Measurements from ENCODE around the gene MEAF6.
A peak's percentile ranks its signal among the peaks of the same experiment; 100 is the strongest.
"Not testable (repeated sequence)": the region's sequence is repeated elsewhere in the genome, so short reads cannot be mapped to it uniquely, and the experiment has no call there.

Gene MEAF6

GRCh38 chr1:37514350-37515184 is at the start of gene MEAF6:
TSS of gene MEAF6 (minus strand) at chr1:37514766. CDS start at chr1:37514746, 20 bp downstream.
- peak; percentile 82 for DNase-seq

GRCh38 chr1:37562984-37563383 is 48.4 kb upstream of the MEAF6 start:
- DNase-seq, result no peak

GRCh38 chr1:37561133-37562132 is 46.9 kb upstream of the MEAF6 start:
- DNase-seq, result peak; percentile 23

- DNase-seq, result no peak
These were observed 46.0 kb upstream of the MEAF6 start for GRCh38 chr1:37560401-37561132.

- not testable (repeated sequence) for DNase-seq
These were observed 45.4 kb upstream of the MEAF6 start for GRCh38 chr1:37559957-37560379.

- no peak for DNase-seq
These were observed 44.5 kb upstream of the MEAF6 start for GRCh38 chr1:37559080-37559479.

- DNase-seq, result no peak
These were observed 43.8 kb upstream of the MEAF6 start for GRCh38 chr1:37558411-37558810.

- no peak for DNase-seq
These were observed 42.8 kb upstream of the MEAF6 start for GRCh38 chr1:37557402-37557801.

GRCh38 chr1:37556712-37557196 is 42.2 kb upstream of the MEAF6 start, which contains the start of gene DNALI1:
TSS of gene DNALI1 (plus strand) at chr1:37556940. CDS start at chr1:37556995, 55 bp downstream.
- DNase-seq, result no peak

GRCh38 chr1:37553927-37554808 is 39.6 kb upstream of the MEAF6 start, which contains the start of gene SNIP1:
TSS of gene SNIP1 (minus strand) at chr1:37554293. CDS start at chr1:37554229, 64 bp downstream.
- peak; percentile 89 for DNase-seq

- DNase-seq, result no peak
These were observed 39.0 kb upstream of the MEAF6 start for GRCh38 chr1:37553598-37553926.

GRCh38 chr1:37549341-37549740 is 34.8 kb upstream of the MEAF6 start:
- DNase-seq, result no peak

GRCh38 chr1:37545019-37545418 is 30.5 kb upstream of the MEAF6 start:
- DNase-seq, result no peak

GRCh38 chr1:37544530-37544929 is 30.0 kb upstream of the MEAF6 start:
- no peak for DNase-seq

GRCh38 chr1:37540036-37540785 is 25.6 kb upstream of the MEAF6 start:
- DNase-seq, result no peak

GRCh38 chr1:37539154-37539553 is 24.6 kb upstream of the MEAF6 start:
- not testable (repeated sequence) for DNase-seq

- no peak for DNase-seq
These were observed 22.8 kb upstream of the MEAF6 start for GRCh38 chr1:37537378-37537777.

- DNase-seq, result no peak
These were observed 18.9 kb upstream of the MEAF6 start for GRCh38 chr1:37533317-37534093.

GRCh38 chr1:37532418-37533156 is 18.0 kb upstream of the MEAF6 start:
- not testable (repeated sequence) for DNase-seq
